ENCODE results near the gene SULT4A1.
"Not testable (repeated sequence)": the region's sequence is repeated elsewhere in the genome, so short reads cannot be mapped to it uniquely, and the experiment has no call there.

The SULT4A1 gene

GRCh38 chr22:43862074-43862881 is at the start of gene SULT4A1:
SULT4A1 (minus strand) TSS chr22:43862513; CDS start chr22:43862382, 131 bp downstream.
- DNase-seq: peak in 14 of 56 donors; percentile 11 to 69 (median 29)

GRCh38 chr22:43911351-43911750 is 49.0 kb upstream of the SULT4A1 start:
- no peak for DNase-seq

- DNase-seq: no peak
Observed at GRCh38 chr22:43910178-43910695, 47.9 kb upstream of the SULT4A1 start.

GRCh38 chr22:43909708-43910107 is 47.4 kb upstream of the SULT4A1 start:
- no peak for DNase-seq

- DNase-seq: no peak
Observed at GRCh38 chr22:43905681-43906080, 43.4 kb upstream of the SULT4A1 start.

- peak in 3 of 56 donors; percentile 25 to 29 (median 26) for DNase-seq
Observed at GRCh38 chr22:43904412-43904811, 42.1 kb upstream of the SULT4A1 start.

GRCh38 chr22:43903033-43903432 is 40.7 kb upstream of the SULT4A1 start:
- DNase-seq: not testable (repeated sequence)

- DNase-seq: no peak
Observed at GRCh38 chr22:43901976-43902643, 39.8 kb upstream of the SULT4A1 start.

GRCh38 chr22:43900206-43900605 is 37.9 kb upstream of the SULT4A1 start:
- no peak for DNase-seq

GRCh38 chr22:43897751-43898261 is 35.5 kb upstream of the SULT4A1 start:
- peak in 34 of 56 donors; percentile 8 to 81 (median 49) for DNase-seq

- no peak for DNase-seq
Observed at GRCh38 chr22:43895986-43896645, 33.8 kb upstream of the SULT4A1 start.

- no peak for DNase-seq
Observed at GRCh38 chr22:43894122-43894521, 31.8 kb upstream of the SULT4A1 start.

GRCh38 chr22:43893266-43893665 is 31.0 kb upstream of the SULT4A1 start:
- no peak for DNase-seq

GRCh38 chr22:43892183-43892894 is 30.0 kb upstream of the SULT4A1 start:
- no peak for DNase-seq

GRCh38 chr22:43891360-43892182 is 29.3 kb upstream of the SULT4A1 start, which contains the start of gene PNPLA5:
PNPLA5 (minus strand) TSS chr22:43892013; CDS start chr22:43891880, 133 bp downstream.
- DNase-seq: peak in 27 of 56 donors; percentile 5 to 81 (median 29)

- peak in 2 of 56 donors; percentile 3 to 51 for DNase-seq
Observed at GRCh38 chr22:43890901-43891331, 28.6 kb upstream of the SULT4A1 start.

GRCh38 chr22:43889860-43890253 is 27.5 kb upstream of the SULT4A1 start:
- DNase-seq: peak in 9 of 56 donors; percentile 5 to 45 (median 23)

- no peak for DNase-seq
Observed at GRCh38 chr22:43889201-43889859, 27.0 kb upstream of the SULT4A1 start.

GRCh38 chr22:43888740-43889139 is 26.4 kb upstream of the SULT4A1 start:
- no peak for DNase-seq
